Left forelimb (tissue), 1 donor: ENCODE data around the gene LGALS1.

ENCODE experiments used
- DNase-seq: peaks from one replicate; pipeline ENCODE4 v3.0.0-alpha.2; 2018; ENCODE audit warnings: low spot score

LGALS1 gene

GRCh38 chr22:37662039-37662438 is 13.4 kb upstream of the LGALS1 start:
- no peak for DNase-seq

- DNase-seq, result no peak
Measured at GRCh38 chr22:37663521-37664140, 11.8 kb upstream of the LGALS1 start.

GRCh38 chr22:37664249-37665101 is 11.0 kb upstream of the LGALS1 start:
- DNase-seq, result no peak

GRCh38 chr22:37665487-37665886 is 9.9 kb upstream of the LGALS1 start:
- DNase-seq, result no peak

GRCh38 chr22:37669586-37669985 is 5.8 kb upstream of the LGALS1 start:
- DNase-seq, result no peak

- no peak for DNase-seq
Measured at GRCh38 chr22:37672206-37672919, 3.1 kb upstream of the LGALS1 start.

GRCh38 chr22:37672920-37673455 is 2.4 kb upstream of the LGALS1 start:
- no peak for DNase-seq

GRCh38 chr22:37674248-37674647 is 1.2 kb upstream of the LGALS1 start:
- no peak for DNase-seq

GRCh38 chr22:37675930-37676735 is 697 bp downstream of the LGALS1 start:
- DNase-seq, result no peak

GRCh38 chr22:37676736-37677492 is 1.5 kb downstream of the LGALS1 start:
- peak; percentile 93 for DNase-seq

GRCh38 chr22:37677493-37677974 is 2.1 kb downstream of the LGALS1 start:
- no peak for DNase-seq

GRCh38 chr22:37678372-37678771 is 2.9 kb downstream of the LGALS1 start:
- DNase-seq, result no peak

GRCh38 chr22:37679670-37680069 is 4.2 kb downstream of the LGALS1 start:
- DNase-seq, result no peak

- no peak for DNase-seq
Measured at GRCh38 chr22:37680191-37680851, 4.9 kb downstream of the LGALS1 start.

GRCh38 chr22:37681001-37681424 is 5.6 kb downstream of the LGALS1 start:
- no peak for DNase-seq

- no peak for DNase-seq
Measured at GRCh38 chr22:37681556-37682049, 6.2 kb downstream of the LGALS1 start.

- no peak for DNase-seq
Measured at GRCh38 chr22:37684803-37685615, 9.6 kb downstream of the LGALS1 start.

- peak; percentile 93 for DNase-seq
Measured at GRCh38 chr22:37686002-37686982, 10.9 kb downstream of the LGALS1 start, which contains the start of gene NOL12. TSS of gene NOL12 (plus strand) at chr22:37686343. CDS start at chr22:37686393, 50 bp downstream.
